SK-MEL-5 (cell line): ENCODE measurements around the gene THAP7. TPM values are rescaled to one million over a fixed set of nuclear protein-coding genes. Genes with fewer than 3 reads are reported as not detected.

Experiments
- DNase-seq: peaks from one replicate; pipeline ENCODE4 v3.0.0-alpha.2; 2016; ENCODE audit warnings: low read depth, low spot score
- in situ Hi-C: cut with HindIII; loops from 2 replicates; pipeline ENCODE4 v1.10.0; 2016; ENCODE audit warnings: low sequenced_read_pairs, high pct_unique_total_duplicates, low pct_unique_long_range_greater_than_20kb
- total RNA-seq: library from RNA; depleted of rRNA; stranded (reverse); fragments of >200 nt; shearing (Covaris generic); gene quantifications from 2 replicates; pipeline ENCODE4 v1.2.3, GENCODE V29; 2014

The THAP7 gene
- total RNA-seq, 1 experiment from 2014 or later: 55.3 TPM

DNA sequence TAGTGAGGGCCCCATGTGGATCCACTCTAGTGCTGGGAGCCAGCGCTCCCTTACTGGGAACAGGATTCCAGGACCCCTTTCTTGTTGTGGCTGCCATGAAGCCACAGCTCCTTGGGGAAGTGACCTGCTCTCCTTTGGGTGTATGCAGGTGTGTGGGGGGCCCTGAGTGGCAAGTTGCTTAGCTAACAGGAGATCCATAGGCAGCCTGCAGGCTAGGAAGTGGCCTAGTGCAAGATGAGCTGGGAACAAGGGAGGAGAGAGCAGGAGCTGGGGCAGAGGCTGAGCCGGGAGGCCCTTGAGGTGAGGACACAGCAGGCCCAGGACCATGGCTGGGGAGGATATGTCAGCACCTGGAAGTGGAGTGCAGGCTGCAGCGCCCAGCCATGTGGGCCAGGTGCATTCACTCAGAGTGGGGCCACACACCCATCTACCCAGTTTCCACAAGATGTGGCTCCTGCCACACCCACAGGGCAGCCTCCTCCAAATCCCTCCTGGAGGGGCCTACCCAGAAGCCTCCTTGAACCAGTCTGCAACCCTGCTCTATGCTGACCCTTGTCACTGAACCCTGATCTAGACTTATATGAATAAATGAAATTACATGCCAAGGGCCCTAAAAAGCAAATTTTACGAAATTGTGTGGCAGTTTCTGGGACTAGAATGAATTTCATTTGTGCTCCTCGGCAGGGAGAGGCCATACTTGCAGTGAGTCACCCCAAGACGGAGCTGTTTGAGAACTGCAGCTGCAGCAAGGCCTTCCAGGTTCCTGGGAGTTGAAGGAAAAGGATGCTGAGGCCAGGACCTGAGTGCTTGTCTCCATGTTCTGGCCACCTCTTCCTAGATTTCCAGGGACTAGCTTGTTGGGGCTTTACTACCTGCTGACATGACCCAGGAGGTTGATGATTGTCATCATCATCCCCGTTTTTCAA, 3.2 kb downstream of the THAP7 start:
- in situ Hi-C loops: no loop called here
- no peak for DNase-seq

DNA sequence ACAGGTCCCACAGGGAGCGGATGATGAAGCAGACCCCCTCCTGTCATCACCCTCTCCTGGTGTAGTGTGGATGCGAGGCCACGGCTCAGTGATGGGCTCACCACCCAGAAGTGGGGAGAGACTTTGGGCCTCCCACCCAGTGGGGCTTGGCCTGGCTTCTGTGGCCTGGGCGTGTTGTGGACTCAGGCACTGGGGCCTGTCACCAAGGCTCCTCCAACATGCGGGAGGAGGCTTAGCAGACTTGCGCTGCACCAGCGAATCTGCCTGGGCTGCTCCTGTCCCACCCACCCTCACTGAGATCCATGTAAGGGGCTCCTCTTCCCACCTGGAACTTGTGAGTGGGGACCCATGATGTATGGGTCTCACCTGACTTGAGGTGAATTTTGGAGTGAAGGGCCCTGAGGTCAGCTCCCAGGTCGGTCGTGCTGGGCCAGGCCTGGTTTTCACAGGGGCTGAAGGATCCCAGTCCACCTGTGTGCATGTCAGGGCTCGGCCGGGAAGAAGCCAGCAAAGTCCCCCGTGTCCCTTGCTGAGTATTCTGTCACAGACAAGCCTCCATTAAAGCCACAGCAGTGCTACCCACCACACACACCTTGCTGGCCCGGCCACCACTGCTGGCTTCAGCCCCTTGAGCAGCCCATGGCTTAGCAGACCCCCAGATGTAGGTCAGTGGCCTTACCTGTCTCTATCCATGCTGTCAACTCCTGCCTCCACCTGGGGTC, 4.2 kb downstream of the THAP7 start:
- no peak for DNase-seq
- in situ Hi-C loops: no loop called here

DNA sequence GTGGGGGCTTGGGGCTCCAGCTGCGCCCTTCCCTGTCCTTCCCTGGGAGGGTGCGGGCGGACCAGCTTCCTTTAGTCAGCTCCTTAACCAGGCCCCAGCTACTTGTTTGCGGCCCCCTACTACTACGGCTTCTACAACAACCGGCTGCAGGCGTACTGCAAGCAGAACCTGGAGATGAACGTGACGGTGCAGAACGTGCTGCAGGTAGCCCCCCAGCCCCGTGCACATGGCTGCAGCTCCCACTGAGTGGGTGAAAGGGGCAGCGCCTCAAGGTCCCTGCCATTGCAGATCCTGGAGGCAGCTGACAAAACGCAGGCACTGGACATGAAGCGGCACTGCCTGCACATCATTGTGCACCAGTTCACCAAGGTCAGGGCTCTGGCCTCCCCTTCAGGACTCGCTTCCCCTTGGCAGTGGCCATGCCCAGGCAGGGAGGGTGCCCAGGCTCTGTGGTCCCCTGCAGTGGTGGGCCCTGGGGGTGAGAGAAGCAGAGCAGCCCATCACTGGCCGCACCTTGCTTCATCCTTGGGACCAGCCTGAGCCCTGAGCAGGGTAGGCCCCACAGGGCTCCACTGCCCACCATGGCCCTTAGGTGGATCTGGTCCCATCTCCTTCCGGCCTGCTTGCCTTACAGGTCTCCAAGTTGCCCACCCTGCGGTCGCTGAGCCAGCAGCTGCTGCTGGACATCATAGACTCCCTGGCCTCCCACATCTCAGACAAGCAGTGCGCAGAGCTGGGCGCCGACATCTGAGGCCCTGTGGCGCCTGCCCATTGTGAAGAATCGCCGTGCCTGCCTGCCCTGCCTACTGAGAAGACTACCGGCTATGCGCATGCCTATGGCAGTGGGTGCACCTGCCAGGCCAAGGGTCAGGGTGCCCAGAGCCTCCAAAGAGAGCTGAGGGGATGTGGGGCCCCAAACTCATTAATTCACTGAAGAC, 5.1 kb downstream of the THAP7 start:
- DNase-seq: no peak
- in situ Hi-C loops: no loop called here

DNA sequence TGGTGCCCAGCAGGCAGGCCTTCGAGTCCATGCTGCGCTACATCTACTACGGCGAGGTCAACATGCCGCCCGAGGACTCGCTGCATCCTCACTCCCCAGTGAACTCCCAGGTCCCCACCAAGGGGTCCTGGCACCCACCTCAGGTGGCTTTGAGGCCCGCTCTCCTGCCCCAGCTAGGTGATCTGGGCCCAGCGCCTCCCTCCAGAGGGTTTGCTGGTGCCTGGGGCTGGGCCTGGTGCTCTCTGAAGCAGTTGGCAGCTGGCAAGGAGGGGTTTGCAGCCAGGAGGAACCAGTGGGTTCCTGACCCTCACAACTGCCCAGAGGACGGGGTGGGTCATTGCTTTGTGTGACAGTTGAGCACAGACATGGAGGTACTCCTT, 5.9 kb downstream of the THAP7 start:
- no peak for DNase-seq
- in situ Hi-C loops: no loop called here

DNA sequence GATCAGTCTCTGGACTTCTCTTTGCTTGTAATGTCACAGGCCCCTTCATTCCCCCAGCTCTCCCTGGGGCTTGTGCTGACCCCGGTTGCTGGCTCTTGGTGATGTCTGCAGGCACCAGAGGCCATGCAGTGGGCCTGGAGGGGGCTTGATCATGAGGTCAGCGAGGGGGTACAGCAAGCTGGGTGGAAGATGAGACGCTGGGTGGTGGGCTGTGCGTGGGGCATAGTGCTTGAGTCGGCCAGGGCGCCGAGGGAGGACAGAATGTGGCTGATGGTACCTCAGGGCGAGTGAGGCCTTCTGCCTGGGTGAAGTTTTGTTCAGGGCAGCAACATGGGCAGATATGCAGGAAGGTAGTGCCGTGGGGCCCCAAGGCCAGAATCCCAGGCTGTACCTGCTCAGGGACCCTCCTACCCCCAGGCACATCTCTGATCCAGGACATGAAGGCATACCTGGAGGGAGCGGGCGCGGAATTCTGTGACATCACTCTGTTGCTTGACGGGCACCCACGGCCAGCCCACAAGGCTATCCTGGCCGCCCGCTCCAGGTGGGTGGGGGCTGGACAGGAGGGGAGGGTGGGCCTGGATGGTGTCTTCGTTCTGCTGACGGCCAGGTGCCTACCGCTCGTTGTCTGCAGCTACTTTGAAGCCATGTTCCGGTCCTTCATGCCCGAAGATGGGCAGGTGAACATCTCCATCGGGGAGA, 6.4 kb downstream of the THAP7 start:
- in situ Hi-C loops: no loop called here

DNA sequence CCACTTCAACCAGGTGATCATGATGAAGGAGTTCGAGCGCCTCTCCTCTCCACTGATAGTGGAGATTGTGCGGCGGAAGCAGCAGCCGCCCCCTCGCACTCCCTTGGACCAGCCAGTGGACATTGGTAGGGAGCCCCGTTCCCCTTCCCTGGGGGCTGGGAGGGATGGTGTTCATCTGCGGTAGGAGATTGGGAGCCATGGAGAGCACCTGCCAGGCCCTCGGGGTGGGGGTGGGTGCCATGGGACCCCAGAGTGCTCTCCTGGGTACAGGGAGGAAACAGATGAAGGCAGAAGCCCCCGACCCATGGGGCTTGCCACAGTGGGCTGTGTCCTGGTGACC, 7.0 kb downstream of the THAP7 start:
- in situ Hi-C loops: no loop called here

More for the DNA sequence above, 6.4 kb downstream of the THAP7 start:
- no peak for DNase-seq

DNA sequence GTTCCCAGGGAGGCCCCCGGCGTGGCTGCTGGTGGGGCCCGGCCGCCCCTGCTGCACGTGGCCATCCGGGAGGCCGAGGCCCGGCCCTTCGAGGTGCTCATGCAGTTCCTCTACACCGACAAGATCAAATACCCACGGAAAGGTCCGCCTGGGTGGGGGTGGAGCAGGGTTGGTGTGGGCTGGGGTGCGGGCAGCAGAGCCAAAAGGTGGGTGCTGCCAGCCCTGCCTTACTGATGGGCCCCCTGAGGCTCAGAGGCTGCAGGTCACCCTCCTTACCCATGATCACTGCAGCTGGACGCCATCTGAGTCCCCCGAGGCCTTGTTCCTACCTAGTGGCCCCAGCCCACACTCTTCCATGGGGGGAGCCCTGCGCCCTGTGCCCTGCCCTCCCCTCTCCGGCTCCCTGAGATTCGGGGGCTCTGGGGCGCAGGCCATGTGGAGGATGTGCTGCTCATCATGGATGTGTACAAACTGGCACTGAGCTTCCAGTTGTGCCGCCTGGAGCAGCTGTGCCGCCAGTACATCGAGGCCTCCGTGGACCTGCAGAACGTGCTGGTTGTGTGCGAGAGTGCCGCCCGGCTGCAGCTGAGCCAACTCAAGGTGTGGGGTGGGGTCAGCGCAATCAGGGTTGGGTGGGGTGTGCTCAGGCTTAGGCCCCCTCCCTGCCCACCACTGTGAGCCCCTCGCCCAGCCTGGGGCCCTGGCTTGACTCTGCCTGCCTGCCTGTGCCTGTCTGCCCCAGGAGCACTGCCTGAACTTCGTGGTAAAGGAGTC, 7.6 kb downstream of the THAP7 start:
- in situ Hi-C loops: no loop called here
- no peak for DNase-seq

More for the DNA sequence above, 7.0 kb downstream of the THAP7 start:
- DNase-seq: no peak

DNA sequence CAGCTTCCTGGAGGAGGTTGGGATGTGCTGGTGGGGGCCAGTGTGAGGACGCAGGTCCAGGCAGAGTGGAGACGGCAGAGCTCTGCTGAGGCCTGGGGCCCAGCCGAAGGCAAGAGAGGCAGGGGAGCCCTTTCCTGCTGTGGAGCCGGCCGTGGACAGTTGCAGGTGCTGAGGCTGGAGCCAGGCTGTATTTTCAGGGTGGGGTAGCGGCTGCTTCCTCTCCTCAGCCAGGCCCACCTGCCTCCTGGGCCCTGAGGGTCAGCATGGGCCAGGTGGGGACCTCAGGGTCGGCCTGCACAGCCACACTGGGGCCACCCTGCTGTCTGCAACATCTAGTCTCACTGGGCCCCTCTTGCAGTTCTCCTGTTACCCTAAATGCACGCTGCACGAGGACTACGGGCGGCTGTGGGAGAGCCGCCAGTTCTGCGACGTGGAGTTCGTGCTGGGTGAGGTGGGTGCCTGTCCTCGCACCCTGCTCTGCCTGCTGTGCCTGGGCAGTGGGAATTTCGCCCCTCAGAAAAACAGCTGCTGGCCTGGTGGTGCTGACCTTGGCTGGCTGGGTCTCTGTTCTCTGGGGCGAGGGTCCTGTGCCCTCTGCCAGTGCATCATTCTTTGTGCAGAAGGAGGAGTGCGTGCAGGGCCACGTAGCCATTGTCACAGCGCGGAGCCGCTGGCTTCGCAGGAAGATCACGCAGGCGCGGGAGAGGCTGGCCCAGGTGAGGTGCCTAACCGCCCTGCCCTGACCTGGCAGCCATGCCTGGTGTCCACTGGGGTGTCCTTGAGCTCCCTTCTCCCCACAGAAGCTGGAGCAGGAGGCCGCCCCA, 8.4 kb downstream of the THAP7 start:
- in situ Hi-C loops: no loop called here
- no peak for DNase-seq

DNA sequence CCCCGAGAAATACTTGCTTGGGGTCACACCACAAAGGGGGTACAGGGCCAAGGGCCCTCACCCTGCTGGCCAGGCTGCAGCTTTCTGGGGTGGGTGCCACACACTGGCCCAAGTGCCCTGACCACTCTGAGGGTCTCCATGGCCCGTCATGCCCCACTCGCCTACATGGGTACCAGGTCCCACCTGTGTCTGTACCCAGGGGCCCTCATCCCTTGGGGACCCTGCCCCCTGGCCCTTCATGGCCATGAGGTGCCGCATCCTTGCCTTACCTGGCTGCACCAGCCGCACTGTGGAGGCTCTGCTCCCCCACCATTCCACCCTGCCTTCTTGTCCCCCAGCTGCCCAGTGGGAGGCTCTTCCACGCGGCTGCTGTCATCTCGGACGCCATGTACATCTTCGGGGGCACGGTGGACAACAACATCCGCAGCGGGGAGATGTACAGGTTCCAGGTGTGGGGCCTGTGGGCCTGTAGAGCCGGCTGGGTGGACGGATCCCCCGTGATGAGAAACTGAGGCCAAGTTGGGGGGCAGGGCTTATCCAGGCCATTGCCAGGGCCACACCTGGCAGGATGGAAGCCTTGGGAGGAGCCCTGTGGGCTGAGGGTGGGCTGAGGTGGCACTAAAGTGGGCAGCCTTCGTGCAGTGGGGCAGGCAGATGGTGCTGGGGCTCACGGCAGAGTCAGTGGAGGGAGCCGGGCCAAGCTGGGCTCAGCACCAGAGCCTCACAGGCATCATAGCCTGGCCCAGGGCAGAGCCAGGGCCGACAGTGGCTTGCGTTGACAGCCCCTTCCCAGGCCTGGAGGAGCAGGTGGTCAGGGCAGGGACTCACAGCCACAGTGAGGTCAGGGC, 9.2 kb downstream of the THAP7 start:
- in situ Hi-C loops: no loop called here
- no peak for DNase-seq

DNA sequence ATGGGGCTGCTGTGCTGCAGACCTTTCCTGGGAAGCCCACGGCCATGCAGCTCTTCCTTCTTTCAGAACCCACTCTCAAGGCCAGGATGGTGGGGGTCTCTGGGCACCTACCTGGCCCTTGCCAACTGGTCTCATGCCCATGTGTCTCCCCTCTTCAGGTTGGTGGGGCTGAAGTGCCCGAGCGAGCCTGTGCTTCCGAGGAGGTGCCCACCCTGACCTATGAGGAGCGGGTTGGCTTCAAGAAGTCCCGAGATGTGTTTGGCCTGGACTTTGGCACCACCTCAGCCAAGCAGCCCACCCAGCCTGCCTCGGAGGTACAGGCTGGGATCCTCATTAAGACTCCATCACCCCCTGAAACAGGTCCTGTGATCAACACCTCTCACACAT, 9.9 kb downstream of the THAP7 start:
- in situ Hi-C loops: no loop called here
- DNase-seq: no peak

DNA sequence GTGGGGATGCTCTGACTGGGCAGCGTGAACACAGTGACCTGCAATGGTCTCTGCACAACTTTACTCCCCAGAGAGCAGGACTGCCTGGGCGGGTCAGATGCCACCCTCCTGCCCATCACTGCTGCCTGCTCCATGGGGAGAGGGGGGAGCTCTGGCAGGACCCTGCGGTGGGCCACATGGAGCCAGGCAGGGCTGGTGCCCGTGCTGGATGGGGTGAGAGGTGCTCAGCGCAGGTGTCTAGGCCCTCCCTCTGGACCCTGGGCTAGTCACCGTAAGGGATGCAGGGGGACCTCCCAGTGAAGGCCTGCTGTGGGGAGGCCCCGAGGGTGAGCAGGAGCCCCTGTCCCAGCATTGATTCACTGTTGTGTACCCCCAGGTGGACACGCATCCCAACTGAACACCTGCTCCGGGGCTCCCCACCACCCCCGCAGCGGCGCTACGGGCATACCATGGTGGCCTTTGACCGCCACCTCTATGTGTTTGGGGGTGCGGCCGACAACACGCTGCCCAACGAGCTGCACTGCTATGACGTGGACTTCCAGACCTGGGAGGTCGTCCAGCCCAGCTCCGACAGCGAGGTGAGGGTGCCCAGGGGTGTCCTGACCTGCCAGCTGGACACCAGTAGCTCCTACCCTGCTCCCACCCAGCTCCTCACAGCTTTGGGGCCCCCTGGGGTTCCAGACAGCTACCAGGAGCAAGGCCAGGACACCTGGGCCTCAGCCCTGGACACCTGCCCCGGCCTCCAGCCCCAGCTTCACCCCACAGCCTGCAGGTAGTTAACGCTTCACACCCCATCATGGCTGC, 10.5 kb downstream of the THAP7 start:
- in situ Hi-C loops: no loop called here

DNA sequence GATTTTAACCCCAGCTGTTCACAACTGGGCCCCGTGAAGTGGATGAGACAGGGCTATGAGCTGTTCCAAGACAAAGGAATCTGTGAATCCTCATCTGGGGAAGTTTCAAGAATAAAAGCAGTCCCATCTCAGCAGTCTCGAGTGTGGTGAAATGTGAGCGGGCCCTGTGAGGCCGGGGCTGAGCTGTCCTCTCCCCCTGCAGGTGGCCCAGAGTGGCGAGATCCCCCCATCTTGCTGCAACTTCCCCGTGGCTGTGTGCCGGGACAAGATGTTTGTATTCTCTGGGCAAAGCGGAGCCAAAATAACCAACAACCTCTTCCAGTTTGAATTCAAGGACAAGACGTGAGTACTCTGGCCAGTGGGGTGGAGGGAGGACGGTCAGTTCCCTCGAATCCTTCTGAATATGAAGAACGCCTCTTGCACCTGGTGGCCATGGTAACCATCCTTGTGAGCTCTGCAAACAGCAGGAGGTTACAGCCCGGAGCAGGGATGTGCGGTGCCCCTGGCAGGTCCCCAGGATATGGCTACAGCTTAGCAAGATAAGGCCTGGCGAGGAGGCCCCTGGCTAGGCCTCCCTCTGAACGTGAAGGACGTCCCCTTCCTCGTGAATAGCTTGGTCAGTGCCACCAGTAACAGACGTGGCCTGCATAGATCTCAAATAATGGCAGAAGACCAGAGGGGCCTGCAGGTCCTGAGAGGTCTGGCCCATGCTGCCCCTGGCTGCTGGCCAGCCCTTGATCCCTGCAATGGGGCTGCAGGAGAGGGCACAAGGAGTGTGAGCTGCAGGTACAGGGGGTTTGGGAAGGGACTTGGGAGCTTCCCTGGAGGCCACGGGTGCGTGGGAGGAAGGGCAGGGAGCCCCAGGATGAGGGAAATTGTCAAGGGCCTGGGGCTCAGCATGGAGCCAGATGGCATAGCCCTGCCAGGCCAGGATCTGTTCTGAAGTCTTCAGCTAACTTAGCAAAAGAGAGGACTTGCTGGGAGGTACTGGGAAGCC, 11.4 kb downstream of the THAP7 start:
- in situ Hi-C loops: no loop called here
- DNase-seq: no peak

More for the DNA sequence above, 10.5 kb downstream of the THAP7 start:
- no peak for DNase-seq

DNA sequence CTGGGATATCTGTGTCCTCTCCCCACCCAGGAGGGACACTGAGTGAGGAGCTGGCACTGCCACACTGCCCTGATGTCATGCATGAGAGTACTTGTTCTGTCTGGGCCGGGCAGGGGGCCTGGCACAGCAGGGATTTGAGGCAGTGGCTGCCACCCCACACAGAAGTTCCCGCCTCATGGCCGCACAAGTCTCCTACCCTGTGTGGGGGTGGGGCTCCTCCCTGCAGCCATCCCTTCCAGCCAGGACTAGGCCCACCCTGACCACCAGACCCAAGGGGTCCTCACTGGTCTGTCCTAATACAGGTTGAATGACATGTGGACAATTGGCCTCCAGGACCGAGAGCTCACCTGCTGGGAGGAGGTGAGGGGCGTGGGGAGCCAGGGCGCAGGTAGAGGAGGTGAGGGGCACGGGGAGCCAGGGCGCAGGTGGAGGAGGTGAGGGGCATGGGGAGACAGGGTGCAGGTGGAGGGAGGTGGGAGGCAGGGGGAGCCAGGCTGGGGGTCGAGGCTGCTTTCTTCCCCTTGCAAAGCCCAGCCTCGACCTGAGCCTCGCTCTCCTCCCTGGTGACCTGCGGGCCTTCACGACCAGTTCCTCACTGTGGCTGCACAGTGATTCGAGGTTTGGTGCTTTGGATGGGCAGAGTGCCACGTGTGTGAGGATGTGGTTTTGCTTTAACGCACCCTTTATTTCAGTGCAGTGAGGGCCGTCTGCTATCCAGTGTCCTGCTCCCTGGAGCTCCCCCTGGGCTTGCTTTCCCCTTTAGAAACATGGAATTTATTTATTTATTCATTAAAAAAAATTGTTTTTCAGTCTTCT, 12.4 kb downstream of the THAP7 start:
- in situ Hi-C loops: no loop called here
- no peak for DNase-seq
